ENCODE data around the gene CLPTM1.
A peak's percentile ranks its signal among the peaks of the same experiment; 100 is the strongest.

The CLPTM1 gene

GRCh38 chr19:45011959-45012358 is 56.8 kb downstream of the CLPTM1 start:
- ATAC-seq (replicated peaks; ENCODE audit: extremely low read depth, poor library complexity, severe bottlenecking) (no peak), DNase-seq (ENCODE audit: low spot score in 2 of 2) (no peak)
- peaks cover 12% of the 10 kb centered on the region for H3K4me1 Mint-ChIP-seq
- peaks cover 73% of the 10 kb centered on the region for H3K36me3 Mint-ChIP-seq (ENCODE audit: insufficient read depth)
- H3K27ac Mint-ChIP-seq (ENCODE audit: low read depth), result peak overlapping the region; percentile 81
- no peak overlapping the region for H3K4me3 Mint-ChIP-seq
- H3K9me3 Mint-ChIP-seq, result no peaks in the 10 kb centered on the region
- H3K27me3 Mint-ChIP-seq, result no peaks in the 10 kb centered on the region

GRCh38 chr19:45016388-45017314 is 61.5 kb downstream of the CLPTM1 start:
- H3K36me3 Mint-ChIP-seq (ENCODE audit: insufficient read depth), result peaks cover 56% of the 10 kb centered on the region

GRCh38 chr19:45019187-45019586 is 64.0 kb downstream of the CLPTM1 start:
- no peak for DNase-seq (ENCODE audit: low spot score in 2 of 2)

More at GRCh38 chr19:45016388-45017314, 61.5 kb downstream of the CLPTM1 start:
- no peaks in the 10 kb centered on the region for H3K9me3 Mint-ChIP-seq
- peak overlapping the region; percentile 93 for H3K27ac Mint-ChIP-seq (ENCODE audit: low read depth)
- peak overlapping the region; percentile 64 for H3K4me3 Mint-ChIP-seq
- H3K27me3 Mint-ChIP-seq, result no peaks in the 10 kb centered on the region
- H3K4me1 Mint-ChIP-seq, result peaks cover 14% of the 10 kb centered on the region
- ATAC-seq (replicated peaks; ENCODE audit: extremely low read depth, poor library complexity, severe bottlenecking), result peak; percentile 95
- peak; percentile 67 to 85 for DNase-seq (ENCODE audit: low spot score in 2 of 2)

GRCh38 chr19:45020071-45020470 is 64.9 kb downstream of the CLPTM1 start:
- DNase-seq (ENCODE audit: low spot score in 2 of 2), result no peak
- Mint-ChIP-seq H3K9me3 (no peaks in the 10 kb centered on the region), H3K27me3 (no peaks in the 10 kb centered on the region), H3K4me1 (peaks cover 14% of the 10 kb centered on the region), H3K36me3 (ENCODE audit: insufficient read depth) (peaks cover 38% of the 10 kb centered on the region), H3K4me3 (no peak overlapping the region), H3K27ac (ENCODE audit: low read depth) (peak overlapping the region; percentile 71)
- no peak for ATAC-seq (replicated peaks; ENCODE audit: extremely low read depth, poor library complexity, severe bottlenecking)

More at GRCh38 chr19:45019187-45019586, 64.0 kb downstream of the CLPTM1 start:
- no peak for ATAC-seq (replicated peaks; ENCODE audit: extremely low read depth, poor library complexity, severe bottlenecking)
- peak overlapping the region; percentile 55 for H3K27ac Mint-ChIP-seq (ENCODE audit: low read depth)
- no peaks in the 10 kb centered on the region for H3K27me3 Mint-ChIP-seq
- no peaks in the 10 kb centered on the region for H3K9me3 Mint-ChIP-seq
- peaks cover 44% of the 10 kb centered on the region for H3K36me3 Mint-ChIP-seq (ENCODE audit: insufficient read depth)
- peak overlapping the region; percentile 24 for H3K4me3 Mint-ChIP-seq
- peaks cover 14% of the 10 kb centered on the region for H3K4me1 Mint-ChIP-seq

GRCh38 chr19:45021971-45022370 is 66.8 kb downstream of the CLPTM1 start:
- Mint-ChIP-seq H3K4me3 (no peak overlapping the region), H3K4me1 (peaks cover 2% of the 10 kb centered on the region), H3K27ac (ENCODE audit: low read depth) (no peak overlapping the region), H3K9me3 (no peaks in the 10 kb centered on the region), H3K36me3 (ENCODE audit: insufficient read depth) (peaks cover 40% of the 10 kb centered on the region), H3K27me3 (no peaks in the 10 kb centered on the region)
- DNase-seq (ENCODE audit: low spot score in 2 of 2) (no peak), ATAC-seq (replicated peaks; ENCODE audit: extremely low read depth, poor library complexity, severe bottlenecking) (no peak)

- peak overlapping the region; percentile 7 for H3K4me3 Mint-ChIP-seq
- ATAC-seq (replicated peaks; ENCODE audit: extremely low read depth, poor library complexity, severe bottlenecking) (no peak), DNase-seq (ENCODE audit: low spot score in 2 of 2) (no peak)
- H3K9me3 Mint-ChIP-seq, result no peaks in the 10 kb centered on the region
- H3K27ac Mint-ChIP-seq (ENCODE audit: low read depth), result peak overlapping the region; percentile 25
- H3K4me1 Mint-ChIP-seq, result no peaks in the 10 kb centered on the region
- peaks cover 42% of the 10 kb centered on the region for H3K36me3 Mint-ChIP-seq (ENCODE audit: insufficient read depth)
- no peaks in the 10 kb centered on the region for H3K27me3 Mint-ChIP-seq
Measured at GRCh38 chr19:45023048-45023447, 67.9 kb downstream of the CLPTM1 start.

GRCh38 chr19:45025264-45025663 is 70.1 kb downstream of the CLPTM1 start:
- no peaks in the 10 kb centered on the region for H3K27me3 Mint-ChIP-seq
- ATAC-seq (replicated peaks; ENCODE audit: extremely low read depth, poor library complexity, severe bottlenecking) (no peak), DNase-seq (ENCODE audit: low spot score in 2 of 2) (no peak)
- no peak overlapping the region for H3K4me3 Mint-ChIP-seq
- peaks cover 51% of the 10 kb centered on the region for H3K36me3 Mint-ChIP-seq (ENCODE audit: insufficient read depth)
- H3K4me1 Mint-ChIP-seq, result no peaks in the 10 kb centered on the region
- no peaks in the 10 kb centered on the region for H3K9me3 Mint-ChIP-seq
- peak overlapping the region; percentile 6 for H3K27ac Mint-ChIP-seq (ENCODE audit: low read depth)

GRCh38 chr19:45027371-45027770 is 72.2 kb downstream of the CLPTM1 start:
- ATAC-seq (replicated peaks; ENCODE audit: extremely low read depth, poor library complexity, severe bottlenecking), result no peak
- peaks cover 51% of the 10 kb centered on the region for H3K36me3 Mint-ChIP-seq (ENCODE audit: insufficient read depth)

GRCh38 chr19:45030825-45031224 is 75.6 kb downstream of the CLPTM1 start:
- no peak for ATAC-seq (replicated peaks; ENCODE audit: extremely low read depth, poor library complexity, severe bottlenecking)
- peaks cover 60% of the 10 kb centered on the region for H3K36me3 Mint-ChIP-seq (ENCODE audit: insufficient read depth)
- H3K4me1 Mint-ChIP-seq, result no peaks in the 10 kb centered on the region

More at GRCh38 chr19:45027371-45027770, 72.2 kb downstream of the CLPTM1 start:
- DNase-seq (ENCODE audit: low spot score in 2 of 2), result no peak
- Mint-ChIP-seq H3K27ac (ENCODE audit: low read depth) (no peak overlapping the region), H3K27me3 (no peaks in the 10 kb centered on the region), H3K4me3 (no peak overlapping the region), H3K9me3 (no peaks in the 10 kb centered on the region), H3K4me1 (no peaks in the 10 kb centered on the region)

GRCh38 chr19:45032421-45032820 is 77.2 kb downstream of the CLPTM1 start:
- H3K4me3 Mint-ChIP-seq, result no peak overlapping the region
- H3K36me3 Mint-ChIP-seq (ENCODE audit: insufficient read depth), result peaks cover 53% of the 10 kb centered on the region
- H3K27me3 Mint-ChIP-seq, result no peaks in the 10 kb centered on the region
- no peak for ATAC-seq (replicated peaks; ENCODE audit: extremely low read depth, poor library complexity, severe bottlenecking)
- no peak overlapping the region for H3K27ac Mint-ChIP-seq (ENCODE audit: low read depth)
- no peaks in the 10 kb centered on the region for H3K9me3 Mint-ChIP-seq
- DNase-seq (ENCODE audit: low spot score in 2 of 2), result no peak
- no peaks in the 10 kb centered on the region for H3K4me1 Mint-ChIP-seq

More at GRCh38 chr19:45030825-45031224, 75.6 kb downstream of the CLPTM1 start:
- DNase-seq (ENCODE audit: low spot score in 2 of 2), result no peak
- Mint-ChIP-seq H3K9me3 (no peaks in the 10 kb centered on the region), H3K4me3 (no peak overlapping the region), H3K27me3 (no peaks in the 10 kb centered on the region), H3K27ac (ENCODE audit: low read depth) (no peak overlapping the region)

GRCh38 chr19:45035755-45036154 is 80.6 kb downstream of the CLPTM1 start:
- no peaks in the 10 kb centered on the region for H3K27me3 Mint-ChIP-seq
- DNase-seq (ENCODE audit: low spot score in 2 of 2), result no peak
- peaks cover 22% of the 10 kb centered on the region for H3K4me1 Mint-ChIP-seq
- no peak for ATAC-seq (replicated peaks; ENCODE audit: extremely low read depth, poor library complexity, severe bottlenecking)
- peaks cover 38% of the 10 kb centered on the region for H3K36me3 Mint-ChIP-seq (ENCODE audit: insufficient read depth)
- no peak overlapping the region for H3K4me3 Mint-ChIP-seq
- no peaks in the 10 kb centered on the region for H3K9me3 Mint-ChIP-seq
- no peak overlapping the region for H3K27ac Mint-ChIP-seq (ENCODE audit: low read depth)

- Mint-ChIP-seq H3K4me3 (peak overlapping the region; percentile 88), H3K9me3 (no peaks in the 10 kb centered on the region), H3K36me3 (ENCODE audit: insufficient read depth) (peaks cover 44% of the 10 kb centered on the region), H3K27me3 (no peaks in the 10 kb centered on the region), H3K27ac (ENCODE audit: low read depth) (no peak overlapping the region), H3K4me1 (peaks cover 37% of the 10 kb centered on the region)
- DNase-seq (ENCODE audit: low spot score in 2 of 2) (no peak), ATAC-seq (replicated peaks; ENCODE audit: extremely low read depth, poor library complexity, severe bottlenecking) (no peak)
Measured at GRCh38 chr19:45037393-45038169, 82.4 kb downstream of the CLPTM1 start.
